Umbilical cord (tissue), 2 donors: ENCODE results near the gene MRGPRX2. TPM values are rescaled to one million over a fixed set of nuclear protein-coding genes. Genes with fewer than 3 reads are reported as not detected.

ENCODE experiments used
- DNase-seq: peaks from one replicate; pipeline ENCODE4 v3.0.0-alpha.2; 2015; ENCODE audit warnings: low spot score
- total RNA-seq: library from RNA; depleted of rRNA; stranded (reverse); fragments of >200 nt; gene quantifications from one replicate; pipeline ENCODE4 v1.2.3, GENCODE V29; 2014; ENCODE audit warnings: low replicate concordance; ENCODE audit not compliant: insufficient read depth

Gene MRGPRX2
- total RNA-seq, 1 donor from 2014 or later: 0.24 TPM

GRCh38 chr11:19075636-19076035 lies 15.1 kb upstream of the MRGPRX2 start:
- DNase-seq: no peak

- no peak for DNase-seq
Measured at GRCh38 chr11:19073454-19074415, 13.2 kb upstream of the MRGPRX2 start.

- no peak for DNase-seq
Measured at GRCh38 chr11:19072464-19072863, 11.9 kb upstream of the MRGPRX2 start.

GRCh38 chr11:19071255-19071654 lies 10.7 kb upstream of the MRGPRX2 start:
- peak; percentile 87 for DNase-seq

DNA sequence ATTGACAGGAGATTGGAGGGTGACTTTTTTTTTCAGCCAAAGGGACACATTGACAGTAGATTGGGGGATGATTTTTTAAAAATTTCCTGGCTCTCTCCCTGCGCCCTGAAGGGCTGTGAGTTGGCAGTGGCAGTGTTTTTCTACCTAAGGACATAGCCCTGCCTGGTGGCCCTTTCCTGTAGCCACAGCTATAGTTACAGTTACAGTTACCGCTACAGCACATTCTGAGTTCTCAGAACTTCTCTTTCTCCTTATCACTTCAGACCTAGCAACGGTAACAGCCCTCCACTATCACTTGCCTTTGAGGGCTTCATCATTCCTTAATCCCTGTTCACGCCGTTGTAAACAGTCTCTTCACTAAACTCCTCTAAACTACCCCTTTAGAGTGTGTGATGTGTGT lies 684 bp downstream of the MRGPRX2 start:
- no peak for DNase-seq

GRCh38 chr11:19055905-19056304 lies 4.6 kb downstream of the MRGPRX2 start:
- DNase-seq: no peak

- no peak for DNase-seq
Measured at GRCh38 chr11:19055016-19055415, 5.5 kb downstream of the MRGPRX2 start.

DNA sequence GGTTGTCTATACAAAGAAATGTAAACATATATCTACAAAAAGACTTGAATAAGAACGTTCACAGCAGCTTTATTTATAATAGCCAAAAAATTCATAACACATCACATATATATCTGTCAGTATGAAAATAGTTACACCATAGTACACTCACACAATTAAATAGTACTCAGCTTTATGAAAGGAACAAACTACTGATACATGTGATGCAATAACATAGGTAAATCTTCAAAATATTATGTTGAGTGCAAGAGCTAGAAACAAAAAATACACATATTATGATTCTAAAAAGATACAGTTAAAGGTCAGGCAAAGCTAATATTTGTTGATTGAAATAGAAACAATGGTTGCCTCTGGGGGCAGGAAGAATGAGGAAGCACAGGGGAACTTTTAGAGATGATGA lies 6.6 kb downstream of the MRGPRX2 start:
- no peak for DNase-seq

GRCh38 chr11:19050281-19050680 lies 10.2 kb downstream of the MRGPRX2 start:
- no peak for DNase-seq

DNA sequence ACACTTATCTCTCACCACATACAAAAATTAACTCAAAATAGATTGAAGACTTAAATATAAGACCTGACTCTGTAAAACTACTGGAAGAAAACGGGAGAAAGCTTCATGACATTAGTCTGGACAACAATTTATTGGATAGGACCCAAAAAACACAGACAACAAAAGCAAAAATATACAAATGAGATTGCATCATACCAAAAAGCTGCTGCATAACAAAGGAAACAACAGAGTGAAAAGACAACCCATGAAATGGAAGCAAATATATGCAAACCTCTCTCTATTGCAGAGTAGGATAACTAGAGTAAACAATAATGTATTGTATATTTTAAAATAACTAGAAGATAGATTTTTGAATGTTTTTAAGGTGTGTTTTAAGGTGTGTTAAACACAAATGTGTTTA lies 11.2 kb downstream of the MRGPRX2 start:
- DNase-seq: no peak

DNA sequence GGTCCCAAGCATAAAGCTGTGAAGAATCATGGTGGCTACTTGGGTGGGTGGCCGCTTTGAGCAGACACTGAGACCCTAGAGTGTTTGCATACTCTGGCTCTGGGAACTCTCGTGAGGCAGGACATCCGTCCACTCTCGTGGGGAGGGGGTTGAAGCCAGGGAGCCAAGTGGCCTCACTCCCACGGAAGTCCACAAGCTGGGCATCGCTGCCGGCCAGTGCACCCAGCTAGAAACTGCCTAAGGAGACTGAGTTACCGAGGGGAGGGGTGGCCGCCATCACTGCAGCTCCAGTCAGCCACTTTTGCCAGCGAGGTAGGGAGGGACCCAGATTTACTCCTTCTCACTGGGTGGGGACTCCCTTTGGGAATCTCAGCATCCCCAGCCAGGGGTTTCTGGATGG lies 20.5 kb downstream of the MRGPRX2 start:
- DNase-seq: no peak

DNA sequence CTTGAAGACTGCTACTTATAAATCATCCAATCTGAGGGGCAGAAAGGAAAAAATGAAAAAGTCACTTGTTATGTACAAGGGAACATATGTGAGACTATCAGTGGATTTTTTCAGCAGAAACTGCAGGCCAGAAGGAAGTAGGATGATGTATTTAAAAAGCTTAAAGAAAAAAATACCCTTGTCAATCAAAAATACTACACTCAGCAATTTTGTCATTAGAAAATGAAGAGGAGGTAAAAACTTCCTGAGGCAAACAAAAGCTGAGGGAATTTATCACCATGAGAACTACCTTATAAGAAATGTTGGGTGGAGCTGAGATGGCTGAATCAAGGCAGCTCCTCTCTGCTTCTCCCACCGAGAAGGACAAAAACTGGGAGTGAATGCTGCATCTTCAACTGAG lies 21.1 kb downstream of the MRGPRX2 start:
- no peak for DNase-seq

DNA sequence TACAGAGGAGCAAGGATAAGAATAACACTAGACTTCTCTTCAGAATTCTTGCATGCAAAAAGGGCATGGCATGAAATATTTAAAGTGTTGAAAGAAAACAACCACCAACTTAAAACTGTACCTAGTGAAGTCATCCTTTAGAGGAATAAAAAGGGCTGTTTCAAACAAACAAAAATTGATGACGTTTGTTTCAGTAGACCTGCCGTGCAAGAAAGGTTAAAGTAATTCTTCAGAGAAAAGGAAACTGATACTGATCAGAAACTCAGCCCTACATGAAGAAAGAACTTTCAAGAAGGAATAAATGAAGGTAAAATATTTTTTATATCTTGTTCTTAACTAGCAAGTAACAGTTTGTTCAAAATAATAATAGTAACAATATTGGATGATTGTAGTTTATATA lies 27.5 kb downstream of the MRGPRX2 start:
- no peak for DNase-seq

DNA sequence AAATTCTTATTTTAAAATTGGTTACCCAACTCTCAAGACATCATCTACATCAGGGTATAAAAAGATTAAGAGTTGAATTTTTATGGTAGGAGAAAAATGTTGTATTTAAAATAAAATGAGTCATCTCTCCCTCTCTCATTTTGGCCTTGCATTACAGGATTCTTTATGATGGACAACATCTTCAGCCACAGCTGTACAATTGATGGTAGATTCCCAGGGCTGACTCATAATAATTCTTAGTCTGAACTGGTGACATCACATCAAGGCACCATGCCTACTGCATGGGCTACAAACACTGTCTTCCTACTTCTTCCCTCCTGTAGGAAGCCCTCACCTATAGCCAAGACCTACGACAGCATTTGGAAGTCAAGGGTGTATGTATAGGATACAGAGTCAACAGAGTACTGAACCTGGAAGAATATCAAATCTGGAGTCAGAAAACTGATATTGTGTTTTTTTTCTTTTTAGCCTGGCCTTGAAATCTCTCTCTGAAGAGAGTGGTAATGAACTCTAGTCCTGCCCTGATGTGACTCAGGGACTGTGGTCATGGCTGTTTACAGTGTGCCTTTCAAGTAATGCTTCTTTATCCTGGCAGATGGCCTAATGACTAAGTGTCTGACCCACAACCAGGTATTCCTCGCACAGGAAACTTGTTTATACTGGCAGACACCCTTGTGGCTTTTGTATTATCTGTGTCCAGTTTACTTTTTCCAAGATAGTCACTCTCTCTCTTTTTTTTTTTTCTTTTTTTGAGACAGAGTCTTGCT lies 32.5 kb downstream of the MRGPRX2 start:
- peak; percentile 2 for DNase-seq

DNA sequence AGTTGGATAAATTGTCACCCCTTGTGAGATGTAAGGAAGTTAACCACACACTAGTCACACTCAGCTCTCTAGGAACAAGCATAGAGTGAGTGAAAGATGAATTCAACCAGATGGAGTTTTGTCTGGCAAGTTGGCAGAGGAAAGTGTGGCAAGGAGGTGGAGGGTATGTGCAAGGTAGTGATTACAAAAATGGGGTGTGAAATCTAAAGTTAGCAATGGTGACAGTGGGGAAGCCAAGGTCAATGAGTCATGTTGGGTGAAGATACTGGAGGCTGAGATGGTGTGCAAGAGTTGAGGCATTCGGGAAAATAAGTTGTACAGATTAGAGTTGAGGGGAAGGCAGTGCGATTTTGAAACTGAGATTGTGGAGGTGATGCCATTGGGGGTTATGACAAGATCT lies 33.7 kb downstream of the MRGPRX2 start:
- no peak for DNase-seq

DNA sequence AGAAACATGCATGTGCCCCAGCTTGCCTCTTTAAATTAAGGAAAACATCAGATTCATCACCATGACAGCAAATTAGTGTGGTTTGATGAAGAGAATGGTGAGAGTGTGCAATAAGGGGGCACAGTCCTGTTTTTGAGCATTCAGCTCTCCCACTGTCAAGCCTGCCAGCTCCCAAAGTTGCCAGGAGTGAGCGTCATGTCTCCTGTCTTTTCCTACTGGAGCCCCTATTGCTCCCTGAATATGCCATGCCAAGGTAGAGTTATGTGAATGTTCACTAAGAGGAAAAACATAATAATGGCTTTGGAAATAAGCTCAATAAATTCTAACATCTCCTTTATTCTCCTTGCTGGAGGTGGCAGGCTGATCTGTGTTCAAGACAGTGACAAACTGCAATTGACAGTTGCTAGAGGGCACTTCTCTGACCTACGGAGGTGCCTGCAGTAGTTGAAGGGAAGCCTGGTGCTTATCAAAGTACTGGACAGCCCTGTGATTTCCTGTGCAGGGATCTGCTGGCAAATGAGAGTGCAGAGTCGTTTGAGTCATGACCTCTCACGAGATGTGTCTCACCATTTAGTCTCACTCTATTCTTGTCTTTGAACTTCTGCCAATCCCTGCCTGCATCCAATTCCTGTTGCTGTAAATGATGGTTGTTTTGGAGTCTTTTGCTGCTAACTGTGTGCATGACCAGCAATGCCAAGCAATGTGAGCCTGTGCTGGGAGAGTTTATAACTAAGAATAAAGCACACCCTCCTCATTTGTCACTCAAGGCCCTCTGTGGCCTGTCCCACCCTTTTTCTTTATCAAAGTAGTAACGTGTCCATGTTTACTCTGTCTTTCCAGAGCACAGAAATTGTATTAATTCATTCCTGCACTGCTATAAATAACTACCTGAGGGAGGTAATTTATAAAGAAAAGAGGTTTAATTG lies 34.8 kb downstream of the MRGPRX2 start:
- peak; percentile 51 for DNase-seq

DNA sequence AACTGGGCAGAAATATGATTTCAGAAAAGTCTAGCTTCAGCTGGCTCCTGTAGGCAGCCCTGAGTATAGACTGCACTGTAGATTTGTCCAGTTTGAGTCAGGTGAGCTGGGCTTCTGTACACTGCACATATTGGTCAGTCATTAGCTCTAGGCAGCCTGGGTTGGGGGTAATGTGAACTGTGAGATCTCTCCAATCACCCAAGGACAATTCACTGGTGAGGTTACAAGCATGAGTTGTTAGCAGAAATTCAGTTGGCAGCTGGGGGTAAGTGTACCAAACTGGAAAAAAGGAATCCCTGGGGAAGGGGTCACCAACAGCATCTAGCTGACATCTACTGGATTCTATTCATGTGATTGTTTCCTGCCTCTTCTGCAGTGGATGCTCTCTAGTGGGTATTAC lies 39.7 kb downstream of the MRGPRX2 start:
- DNase-seq: no peak

GRCh38 chr11:19018901-19019300 lies 41.6 kb downstream of the MRGPRX2 start:
- DNase-seq: peak; percentile 18

DNA sequence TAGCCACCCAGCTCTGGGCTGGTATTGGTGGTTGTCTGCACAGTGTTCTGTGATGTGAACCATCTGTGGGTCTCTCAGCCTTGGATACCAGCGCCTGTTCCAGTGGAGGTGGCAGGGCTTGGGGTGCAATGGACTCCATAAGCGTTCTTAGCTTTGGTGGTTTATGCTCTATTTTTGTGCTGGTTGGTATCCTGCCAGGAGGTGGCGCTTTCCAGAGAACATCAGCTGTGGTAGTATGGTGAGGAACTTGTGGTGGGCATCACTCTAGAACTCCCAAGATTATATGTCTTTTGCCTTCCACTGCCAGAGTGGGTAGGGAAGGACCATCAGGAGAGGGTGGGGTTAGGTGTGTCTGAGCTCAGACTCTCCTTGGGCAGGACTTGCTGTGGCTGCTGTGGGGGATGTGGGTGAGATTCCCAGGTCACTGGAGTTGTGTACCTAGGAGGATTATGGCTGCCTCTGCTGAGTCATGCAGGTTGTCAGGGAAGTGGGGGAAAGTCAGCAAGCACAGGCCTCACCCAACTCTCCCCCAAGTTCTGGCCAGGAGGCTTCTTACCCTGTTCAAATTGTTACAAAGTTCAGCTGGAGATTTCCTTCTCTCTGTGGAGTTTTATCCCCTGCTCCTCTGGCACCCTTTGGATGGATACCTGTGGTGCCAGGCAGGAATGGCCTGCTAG lies 47.2 kb downstream of the MRGPRX2 start:
- DNase-seq: no peak

DNA sequence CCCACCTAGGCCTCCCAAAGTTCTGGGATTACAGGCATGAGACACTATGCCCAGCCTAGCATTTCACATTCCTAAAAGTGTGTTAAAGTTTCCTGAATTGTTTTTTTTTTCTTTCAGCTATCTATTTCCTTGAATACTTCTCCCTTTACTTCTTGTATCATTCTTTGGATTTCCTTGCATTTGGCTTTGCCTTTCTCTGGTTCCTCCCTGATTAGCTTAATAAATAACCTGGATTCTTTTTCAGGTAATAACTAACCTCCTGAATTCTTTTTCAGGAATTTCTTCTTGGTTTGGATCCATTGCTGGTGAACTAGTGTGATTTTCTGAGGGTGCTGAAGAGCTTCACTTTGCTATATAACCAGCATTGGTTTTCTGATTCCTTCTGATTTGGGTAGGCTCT lies 47.9 kb downstream of the MRGPRX2 start:
- DNase-seq: no peak
